HG03060 (cell line): ENCODE results near the gene RUNX1.

ENCODE experiments used
- ATAC-seq: cut with Tn5 transposase; IDR thresholded peaks from one replicate; pipeline ENCODE4 v1.9.1; 2021; ENCODE audit warnings: low read depth, moderate number of reproducible peaks; ENCODE audit not compliant: unreplicated experiment

Gene RUNX1

GRCh38 chr21:34771512-34772028 lies 277.5 kb downstream of the RUNX1 start:
- ATAC-seq = no peak

GRCh38 chr21:34770576-34770975 lies 278.5 kb downstream of the RUNX1 start:
- ATAC-seq = no peak

GRCh38 chr21:34768326-34768725 lies 280.8 kb downstream of the RUNX1 start:
- no peak for ATAC-seq

GRCh38 chr21:34766862-34767261 lies 282.2 kb downstream of the RUNX1 start:
- ATAC-seq = no peak

GRCh38 chr21:34765619-34766018 lies 283.5 kb downstream of the RUNX1 start:
- ATAC-seq = no peak

GRCh38 chr21:34764715-34765284 lies 284.3 kb downstream of the RUNX1 start:
- no peak for ATAC-seq

- ATAC-seq = no peak
Measured at GRCh38 chr21:34762786-34763185, 286.3 kb downstream of the RUNX1 start.

GRCh38 chr21:34761758-34762330 lies 287.3 kb downstream of the RUNX1 start:
- no peak for ATAC-seq

GRCh38 chr21:34754690-34755647 lies 294.1 kb downstream of the RUNX1 start:
- ATAC-seq = no peak

- ATAC-seq = no peak
Measured at GRCh38 chr21:34748862-34749261, 300.2 kb downstream of the RUNX1 start.

GRCh38 chr21:34745557-34746255 lies 303.4 kb downstream of the RUNX1 start:
- no peak for ATAC-seq

- no peak for ATAC-seq
Measured at GRCh38 chr21:34744801-34745200, 304.3 kb downstream of the RUNX1 start.

GRCh38 chr21:34743831-34744230 lies 305.3 kb downstream of the RUNX1 start:
- no peak for ATAC-seq

GRCh38 chr21:34743285-34743684 lies 305.8 kb downstream of the RUNX1 start:
- no peak for ATAC-seq

- no peak for ATAC-seq
Measured at GRCh38 chr21:34740198-34740597, 308.9 kb downstream of the RUNX1 start.
